Mucosa of gallbladder (tissue), 1 donor: ENCODE data around the gene CD48. TPM values are rescaled to one million over a fixed set of nuclear protein-coding genes. Genes with fewer than 3 reads are reported as not detected.
"Not testable (repeated sequence)": the region's sequence is repeated elsewhere in the genome, so short reads cannot be mapped to it uniquely, and the experiment has no call there.

Experiments used
- DNase-seq: peaks from one replicate; pipeline ENCODE4 v3.0.0-alpha.2; 2020; ENCODE audit warnings: low spot score
- total RNA-seq: library from RNA; stranded (reverse); gene quantifications from one replicate; pipeline ENCODE4 v1.2.1, GENCODE V29; 2021
- donor health status: DM: no; HTN: no; CAD: no.

CD48 gene
- total RNA-seq, 1 donor from 2014 or later = 15.0 TPM

DNA sequence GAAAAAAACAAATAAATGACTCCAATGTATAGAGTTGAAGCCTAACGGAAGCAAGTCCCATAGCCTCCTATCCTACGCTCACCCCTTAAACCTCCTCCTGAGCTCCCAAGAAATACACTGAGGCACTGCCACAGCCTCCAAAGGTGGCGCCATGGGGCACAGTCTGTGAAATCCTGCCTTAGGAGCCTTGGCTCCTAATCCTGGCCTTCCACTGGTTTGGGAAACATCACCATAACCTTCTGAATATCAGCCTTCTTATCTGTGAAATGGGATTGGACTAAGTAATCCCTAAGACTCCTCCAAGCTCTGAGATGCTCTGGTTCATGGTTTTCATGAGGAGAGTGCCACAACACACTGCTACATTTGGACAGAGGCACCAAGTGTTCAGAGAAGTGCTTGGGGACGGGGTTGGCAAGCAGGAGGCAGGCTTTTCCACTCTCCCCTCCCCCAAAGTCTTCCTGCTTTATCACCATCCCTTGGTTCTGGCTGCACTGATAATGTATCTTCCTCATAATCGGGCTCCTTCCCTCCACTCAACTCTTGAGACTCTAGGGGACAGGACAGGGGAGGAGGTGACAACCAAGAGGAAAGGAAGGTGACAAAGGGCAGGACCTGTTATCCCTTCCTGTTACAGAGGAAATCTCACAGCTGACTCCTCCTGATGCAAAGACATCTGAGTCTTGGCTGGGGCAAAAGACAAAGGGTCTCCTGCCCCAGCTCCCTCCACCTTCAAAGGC lies 30.2 kb upstream of the CD48 start:
- no peak for DNase-seq

- DNase-seq = no peak
Measured at GRCh38 chr1:160741092-160741501, 29.5 kb upstream of the CD48 start.

GRCh38 chr1:160740133-160740688 lies 28.6 kb upstream of the CD48 start:
- no peak for DNase-seq

DNA sequence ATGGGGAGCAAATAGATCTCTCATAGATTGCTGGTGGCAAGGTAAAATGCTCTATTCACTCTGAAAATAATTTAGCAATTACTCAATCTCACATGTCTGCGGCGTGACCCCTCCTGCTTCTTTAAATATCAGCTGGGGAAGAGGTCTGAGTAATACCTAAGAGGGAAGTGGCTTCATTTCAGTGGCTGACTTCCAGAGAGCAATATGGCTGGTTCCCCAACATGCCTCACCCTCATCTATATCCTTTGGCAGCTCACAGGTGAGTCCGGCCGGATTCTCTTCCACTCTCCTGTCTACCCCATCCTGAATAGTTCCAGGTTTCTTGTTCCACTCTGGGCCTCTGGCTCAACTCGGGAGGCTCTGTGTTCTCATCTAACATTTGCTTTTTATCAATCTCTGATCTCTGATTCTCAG lies 27.5 kb upstream of the CD48 start, which contains the start of gene SLAMF7:
SLAMF7 (plus strand) TSS at position 150 of the 414 bp plus-strand sequence; CDS start at position 205, 55 bp downstream.
- DNase-seq = no peak

- DNase-seq = no peak
Measured at GRCh38 chr1:160738271-160738670, 26.6 kb upstream of the CD48 start.

DNA sequence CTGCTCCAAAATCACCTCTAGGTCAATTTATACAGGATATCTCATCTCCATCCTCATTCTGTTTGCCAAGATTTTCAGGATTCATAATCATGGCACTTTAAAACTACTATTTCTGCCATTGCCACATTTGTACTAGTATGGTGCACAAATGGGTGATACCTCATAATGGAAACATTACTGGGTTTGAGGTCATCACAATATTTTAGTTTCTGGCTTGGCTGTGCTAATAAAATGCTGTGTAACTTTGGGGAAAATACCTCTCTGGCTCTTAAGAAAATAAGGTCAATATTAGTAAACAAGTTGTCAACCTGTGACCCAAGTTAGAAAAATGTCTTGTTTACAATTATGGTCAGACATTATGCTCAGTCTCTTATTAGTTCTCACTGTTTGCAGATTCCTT lies 22.7 kb upstream of the CD48 start:
- no peak for DNase-seq

GRCh38 chr1:160733898-160734297 lies 22.3 kb upstream of the CD48 start:
- DNase-seq = no peak

- DNase-seq = no peak
Measured at GRCh38 chr1:160731990-160732389, 20.4 kb upstream of the CD48 start.

GRCh38 chr1:160731564-160731963 lies 19.9 kb upstream of the CD48 start:
- DNase-seq = not testable (repeated sequence)

- DNase-seq = no peak
Measured at GRCh38 chr1:160727316-160727640, 15.7 kb upstream of the CD48 start.

GRCh38 chr1:160726498-160727315 lies 15.1 kb upstream of the CD48 start:
- peak; percentile 57 for DNase-seq

- no peak for DNase-seq
Measured at GRCh38 chr1:160726114-160726497, 14.5 kb upstream of the CD48 start.

DNA sequence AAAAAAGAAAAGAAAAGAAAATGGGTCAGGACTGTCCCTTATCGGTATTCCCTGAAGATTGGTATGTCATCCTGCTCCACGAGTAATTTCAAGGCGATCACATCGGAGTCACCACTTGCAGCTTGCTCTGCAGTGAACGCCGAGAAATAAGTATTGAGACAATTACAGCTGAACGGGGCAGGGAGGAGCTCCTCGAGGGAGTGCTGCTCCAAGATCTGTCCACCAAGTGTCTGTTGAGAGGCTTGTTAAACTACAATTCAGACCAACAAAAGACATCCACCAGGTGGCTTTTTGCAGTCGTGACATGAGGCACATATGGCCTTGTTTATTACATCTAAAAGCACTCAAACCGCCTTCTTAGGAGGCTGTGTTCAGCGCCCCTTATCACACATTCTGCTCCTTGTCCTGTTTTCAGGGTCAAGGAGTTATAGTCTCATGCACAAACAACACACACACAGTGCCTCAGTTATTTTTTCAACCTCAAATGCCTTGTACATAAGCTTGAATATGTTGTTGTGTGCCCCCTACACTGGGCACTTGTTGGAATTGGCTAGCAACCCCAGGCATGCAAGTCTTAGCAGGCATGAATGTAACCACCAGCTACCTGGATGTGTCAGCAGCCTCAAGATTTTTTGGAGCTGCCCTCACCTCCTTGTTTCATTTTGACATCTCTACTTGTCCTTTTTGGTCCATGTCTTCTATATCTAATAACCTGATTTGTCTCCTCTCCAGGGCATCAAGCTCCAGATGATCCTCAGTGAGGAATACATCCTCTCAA lies 13.0 kb upstream of the CD48 start:
- no peak for DNase-seq

GRCh38 chr1:160723332-160723731 lies 11.7 kb upstream of the CD48 start:
- no peak for DNase-seq

- no peak for DNase-seq
Measured at GRCh38 chr1:160722726-160723125, 11.1 kb upstream of the CD48 start.

GRCh38 chr1:160721473-160721872 lies 9.9 kb upstream of the CD48 start:
- DNase-seq = no peak

- DNase-seq = no peak
Measured at GRCh38 chr1:160720356-160721085, 8.9 kb upstream of the CD48 start.

GRCh38 chr1:160718210-160718609 lies 6.6 kb upstream of the CD48 start:
- no peak for DNase-seq

GRCh38 chr1:160717306-160717705 lies 5.7 kb upstream of the CD48 start:
- DNase-seq = no peak

DNA sequence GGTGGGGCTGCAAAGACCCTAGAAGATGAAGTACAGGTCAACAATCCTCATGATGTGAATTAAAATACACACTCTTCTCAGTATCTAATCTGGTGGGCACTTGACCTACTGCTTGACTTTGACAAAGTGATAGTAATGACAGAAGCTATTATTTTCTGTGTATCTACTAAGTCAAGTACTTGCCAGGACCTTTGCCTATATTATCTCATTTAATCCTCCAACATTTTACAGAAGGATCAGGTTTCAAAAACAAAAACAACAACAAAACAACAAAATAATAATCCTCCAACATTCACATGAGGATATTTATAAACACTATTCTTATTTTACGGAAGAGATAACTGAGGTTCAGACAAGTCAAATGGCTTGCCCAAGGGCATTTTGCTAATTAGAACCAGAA lies 4.4 kb upstream of the CD48 start:
- no peak for DNase-seq

GRCh38 chr1:160714034-160714648 lies 2.5 kb upstream of the CD48 start:
- DNase-seq = not testable (repeated sequence)
